ACHN (cell line): ENCODE results near the gene NFATC4.
"Not testable (repeated sequence)": the region's sequence is repeated elsewhere in the genome, so short reads cannot be mapped to it uniquely, and the experiment has no call there.

Experiments used
- DNase-seq: peaks from one replicate; pipeline ENCODE4 v3.0.0-alpha.2; 2015
- in situ Hi-C: cut with HindIII; loops from 2 replicates; pipeline ENCODE4 v1.10.0; 2017; ENCODE audit warnings: low sequenced_read_pairs, low pct_ligation_motif_present, low pct_unique_long_range_greater_than_20kb

NFATC4 gene

DNA sequence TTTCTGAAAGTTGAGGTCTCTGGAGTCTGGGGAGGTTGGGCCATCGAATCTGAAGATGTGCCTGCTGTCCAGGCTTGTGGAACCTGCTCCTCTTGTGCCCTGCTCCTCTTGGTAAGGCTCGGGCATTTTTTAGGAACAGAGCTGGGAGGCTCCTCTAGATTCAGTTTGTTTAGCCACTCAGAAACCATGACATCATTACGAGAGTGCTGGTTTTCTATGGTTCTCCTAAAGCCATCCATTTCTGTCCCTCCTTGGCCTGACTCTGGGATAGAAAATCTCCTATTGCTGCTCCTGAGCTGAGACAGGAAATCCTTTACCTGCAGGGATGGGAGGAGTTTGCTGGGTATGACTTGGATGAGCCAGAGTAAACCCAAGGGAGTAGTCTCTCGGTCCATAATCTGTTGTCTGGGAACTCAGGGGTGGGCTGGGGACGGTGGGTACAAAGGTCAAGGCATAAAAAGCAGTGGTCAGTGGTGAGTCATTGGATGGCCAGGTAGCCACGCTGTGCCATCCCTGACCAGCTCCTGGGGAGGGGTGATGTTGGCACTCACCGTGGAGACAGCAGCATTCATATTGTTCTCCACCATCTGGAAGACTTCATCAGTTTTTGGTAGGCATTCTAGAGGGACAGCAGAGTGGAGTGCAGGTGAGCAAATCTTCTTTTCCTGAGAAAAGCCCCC lies 30.7 kb upstream of the NFATC4 start:
- no peak for DNase-seq
- in situ Hi-C loops = no loop called here

DNA sequence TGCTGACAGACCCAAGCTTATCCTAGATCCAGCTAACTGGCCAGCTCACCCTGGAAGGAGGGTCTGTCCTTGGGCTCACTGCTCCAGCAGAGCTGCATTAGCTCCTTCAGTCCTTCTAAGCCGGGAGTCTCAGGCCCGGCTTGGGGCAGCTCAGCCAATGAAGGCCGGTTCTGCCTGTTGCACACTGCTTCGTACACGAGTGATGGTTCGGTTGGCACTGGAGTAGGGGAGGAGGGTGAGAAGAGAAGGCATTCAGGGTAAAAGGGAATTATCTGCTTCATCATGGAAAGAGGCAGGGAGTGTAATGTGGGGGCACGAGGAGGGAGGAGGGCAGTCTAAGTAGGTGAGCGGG lies 30.2 kb upstream of the NFATC4 start:
- no peak for DNase-seq
- in situ Hi-C loops = no loop called here

DNA sequence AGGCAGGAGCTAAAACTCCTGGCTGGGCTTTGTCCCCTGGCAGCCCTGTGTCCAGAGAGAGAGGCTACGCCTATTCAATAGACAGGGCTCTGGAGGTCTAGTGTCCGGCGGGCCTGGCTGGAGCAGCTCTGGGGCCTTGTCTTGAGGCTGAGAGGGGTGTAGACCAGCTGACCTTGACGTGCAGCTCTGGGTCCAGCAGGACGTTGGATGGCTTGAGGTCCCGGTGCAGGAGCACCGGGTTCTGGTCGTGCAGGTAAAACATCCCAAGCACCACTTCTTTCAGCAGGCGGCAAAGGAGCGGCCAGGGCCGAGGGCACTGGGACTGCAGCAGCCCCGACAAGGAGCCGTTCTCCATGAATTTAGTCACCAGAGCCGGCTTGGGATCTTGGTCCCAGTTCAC lies 29.1 kb upstream of the NFATC4 start:
- no peak for DNase-seq
- in situ Hi-C loops = no loop called here

DNA sequence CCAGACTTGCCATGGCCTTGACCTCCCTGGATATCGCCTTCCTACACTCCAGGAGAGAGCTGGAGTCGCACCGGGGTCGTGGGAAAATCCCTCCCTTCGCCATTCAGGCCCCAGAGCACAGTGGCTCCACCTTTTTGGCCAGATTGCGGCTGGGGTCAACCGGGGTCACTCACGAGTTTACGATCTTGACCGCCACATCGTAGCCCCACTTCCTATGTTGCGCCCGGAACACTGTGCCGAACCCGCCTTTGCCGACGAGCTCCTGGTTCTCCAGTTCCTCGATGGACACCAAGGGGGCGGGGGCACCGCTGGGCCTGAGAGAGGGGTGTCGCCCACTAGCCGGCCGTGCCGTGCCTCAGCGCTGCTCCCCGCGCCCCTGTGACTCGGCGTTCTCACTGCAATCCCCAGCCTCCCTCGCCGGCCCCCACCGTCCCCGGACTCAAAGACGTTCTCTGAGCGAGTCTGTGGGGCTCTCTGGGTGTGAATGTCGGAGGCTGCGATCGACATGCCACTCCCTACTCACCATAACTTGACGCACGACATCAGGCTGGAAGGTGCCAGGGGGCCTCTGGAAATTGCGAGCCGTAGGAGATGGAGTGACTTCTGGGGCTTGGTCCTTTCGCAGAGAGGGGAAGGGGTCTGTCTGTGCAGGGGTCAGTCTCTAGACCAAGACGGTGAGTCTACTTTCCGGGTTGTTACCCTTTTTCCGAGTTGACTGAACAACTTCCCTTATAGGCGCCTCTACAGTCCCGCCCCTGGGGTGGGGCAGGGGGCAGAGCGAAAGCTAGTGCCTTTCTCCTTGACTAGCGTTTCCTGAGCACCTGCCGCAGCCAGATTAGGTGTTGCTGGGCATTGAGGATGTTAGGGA lies 28.5 kb upstream of the NFATC4 start, which contains the start of gene RIPK3:
Gene RIPK3 (minus strand): TSS at position 708 of the 868 bp plus-strand sequence. CDS start 165 bp downstream, at position 543.
- no peak for DNase-seq
- in situ Hi-C loops = no loop called here

DNA sequence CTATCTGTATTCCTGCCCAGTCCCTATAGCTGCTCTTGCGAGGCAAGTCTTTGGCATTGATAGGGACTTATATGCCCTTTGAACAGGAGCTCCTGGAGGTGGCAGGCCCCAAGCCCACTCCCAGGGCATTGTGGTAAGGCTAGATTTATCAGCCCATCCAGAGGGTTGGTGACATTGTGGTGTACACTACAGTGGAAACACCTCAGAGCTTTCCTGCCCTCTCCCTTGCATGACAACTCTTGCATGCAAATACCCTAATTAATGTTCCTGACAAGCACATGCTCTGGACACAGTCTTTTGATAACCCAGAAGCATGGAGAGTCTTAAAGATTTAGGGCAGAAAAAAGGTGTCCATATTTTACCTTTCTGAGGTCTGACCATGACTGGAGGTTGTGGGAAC lies 27.4 kb upstream of the NFATC4 start:
- in situ Hi-C loops = no loop called here
- no peak for DNase-seq

DNA sequence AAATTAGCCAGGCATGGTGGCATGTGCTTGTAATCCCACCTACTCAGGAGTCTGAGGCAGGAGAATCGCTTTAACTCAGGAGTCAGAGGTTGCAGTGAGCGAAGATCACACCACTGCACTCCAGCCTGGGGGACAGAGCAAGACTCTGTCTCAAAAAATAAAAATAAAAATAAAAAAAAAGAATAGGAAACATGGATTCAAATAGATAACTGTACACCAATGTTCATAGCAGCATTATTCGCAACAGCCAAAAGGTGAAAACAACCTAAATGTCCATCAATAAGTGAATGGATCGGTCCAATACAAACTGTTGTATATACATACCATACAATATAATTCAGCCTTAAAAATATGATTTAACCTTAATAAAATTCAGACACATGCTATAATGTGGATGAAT lies 25.1 kb upstream of the NFATC4 start:
- no peak for DNase-seq
- in situ Hi-C loops = no loop called here

DNA sequence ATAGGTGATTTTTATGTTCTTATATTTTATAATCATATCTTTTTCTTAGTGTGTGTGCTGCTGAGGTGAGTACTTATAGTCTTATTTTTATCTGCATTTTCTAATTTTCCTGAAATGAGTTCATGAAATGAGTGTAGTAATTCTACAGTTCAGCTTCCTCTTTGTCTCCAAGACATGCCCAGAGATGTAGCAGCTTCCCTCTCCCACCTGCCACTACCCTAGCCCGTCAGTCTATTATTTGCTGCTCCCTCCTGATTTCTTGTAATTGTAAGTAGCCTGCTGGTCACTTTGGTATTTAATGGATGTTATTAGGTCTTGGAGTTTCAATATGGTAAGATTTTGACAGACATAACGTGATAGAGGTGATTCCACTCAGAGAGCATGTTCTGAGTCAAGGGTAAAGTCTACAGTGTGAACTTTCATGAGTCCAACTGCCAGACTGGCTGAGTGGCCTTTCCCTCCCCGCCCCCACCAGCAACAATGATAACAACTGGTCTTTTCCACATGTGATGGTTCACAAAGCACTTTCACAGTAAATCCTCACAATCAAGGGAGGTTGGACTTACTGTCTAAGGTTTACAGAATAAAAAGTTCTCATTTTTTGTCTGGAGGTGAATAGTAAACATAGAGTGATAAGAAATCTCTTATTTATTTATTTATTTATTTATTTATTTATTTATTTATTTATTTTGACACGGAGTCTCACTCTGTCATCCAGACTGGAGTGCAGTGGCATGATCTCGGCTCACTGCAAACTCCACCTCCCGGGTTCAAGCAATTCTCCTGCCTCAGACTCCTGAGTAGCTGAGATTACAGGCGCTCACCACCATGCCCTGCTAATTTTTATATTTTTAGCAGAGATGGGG lies 24.0 kb upstream of the NFATC4 start:
- in situ Hi-C loops = no loop called here
- DNase-seq = no peak

DNA sequence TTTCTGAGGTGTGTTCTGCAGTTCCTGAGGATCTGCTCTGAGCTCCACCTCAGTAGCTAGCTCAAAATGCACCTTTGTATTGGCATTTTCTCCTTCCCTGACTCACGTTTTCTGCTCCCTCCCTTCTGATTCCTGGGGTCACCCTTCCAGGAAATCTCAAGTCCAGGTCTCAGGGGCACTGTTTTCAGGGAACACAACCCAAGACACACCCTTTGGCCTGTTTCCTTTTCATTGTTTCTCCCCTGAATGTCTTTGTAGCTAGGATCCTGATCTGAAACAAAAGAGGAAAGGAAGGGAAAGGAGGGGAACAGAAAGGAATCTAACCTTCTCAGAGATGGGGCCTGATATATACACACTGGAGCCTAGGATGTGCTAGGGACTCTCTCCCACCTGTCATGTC lies 20.9 kb upstream of the NFATC4 start:
- in situ Hi-C loops = no loop called here
- DNase-seq = no peak

DNA sequence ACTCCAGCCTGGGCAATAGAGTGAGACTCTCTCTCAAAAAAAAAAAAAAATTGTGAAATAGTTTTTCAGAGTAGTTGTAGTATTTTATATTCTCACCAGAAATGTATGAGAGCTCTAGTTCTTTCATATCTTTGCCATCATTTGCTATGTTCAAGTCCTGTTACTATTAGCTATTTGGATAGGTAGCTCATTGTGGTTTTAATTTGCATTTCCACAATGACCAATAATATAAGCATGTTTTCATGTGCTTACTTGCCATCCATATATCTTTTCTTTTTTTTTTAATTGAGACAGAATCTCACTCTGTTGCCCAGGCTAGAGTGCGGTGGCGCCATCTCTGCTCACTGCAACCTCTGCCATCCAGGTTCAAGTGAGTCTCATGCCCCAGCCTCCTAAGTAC lies 19.8 kb upstream of the NFATC4 start:
- in situ Hi-C loops = no loop called here

DNA sequence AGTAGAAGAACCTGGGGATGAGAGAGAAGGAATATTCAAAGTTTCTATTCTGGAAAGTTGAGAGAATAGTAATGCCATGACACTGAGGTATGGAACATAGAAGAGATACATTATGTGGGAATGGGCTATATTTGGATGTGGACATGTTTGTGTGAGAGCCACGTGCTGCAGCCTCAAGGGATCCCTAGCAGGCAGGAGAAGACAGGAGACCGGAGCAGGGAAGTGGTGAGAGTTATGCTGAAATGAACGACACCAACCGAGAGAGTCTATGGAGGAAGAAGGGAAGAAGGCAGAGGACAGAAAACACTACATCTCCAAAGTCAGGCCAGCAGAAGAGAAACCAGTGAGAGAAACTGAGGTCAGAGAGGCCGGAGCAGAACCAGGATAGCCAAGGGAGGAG lies 18.2 kb upstream of the NFATC4 start:
- in situ Hi-C loops = no loop called here
- DNase-seq = no peak

More for the DNA sequence above, 19.8 kb upstream of the NFATC4 start:
- no peak for DNase-seq

DNA sequence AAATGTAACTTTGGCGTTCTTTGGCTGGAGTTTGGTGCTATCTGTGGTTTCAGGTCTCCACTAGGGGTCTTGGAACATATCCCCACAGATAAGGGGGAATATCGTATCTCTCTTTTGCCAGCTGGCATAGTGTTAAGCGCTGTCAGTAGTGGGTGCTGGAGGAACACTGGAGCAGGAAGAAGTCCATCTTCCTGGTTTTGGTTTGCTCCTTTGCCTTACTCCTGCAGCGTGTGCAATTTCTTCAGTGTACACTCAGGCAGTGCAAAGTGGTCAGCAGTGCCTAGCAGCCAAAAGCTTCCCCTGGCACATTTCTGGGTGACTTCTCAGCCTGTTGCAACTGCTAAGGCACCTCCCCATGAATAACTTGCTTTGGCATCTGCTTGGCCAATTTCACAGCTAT lies 16.5 kb upstream of the NFATC4 start:
- in situ Hi-C loops = no loop called here
- DNase-seq = no peak

DNA sequence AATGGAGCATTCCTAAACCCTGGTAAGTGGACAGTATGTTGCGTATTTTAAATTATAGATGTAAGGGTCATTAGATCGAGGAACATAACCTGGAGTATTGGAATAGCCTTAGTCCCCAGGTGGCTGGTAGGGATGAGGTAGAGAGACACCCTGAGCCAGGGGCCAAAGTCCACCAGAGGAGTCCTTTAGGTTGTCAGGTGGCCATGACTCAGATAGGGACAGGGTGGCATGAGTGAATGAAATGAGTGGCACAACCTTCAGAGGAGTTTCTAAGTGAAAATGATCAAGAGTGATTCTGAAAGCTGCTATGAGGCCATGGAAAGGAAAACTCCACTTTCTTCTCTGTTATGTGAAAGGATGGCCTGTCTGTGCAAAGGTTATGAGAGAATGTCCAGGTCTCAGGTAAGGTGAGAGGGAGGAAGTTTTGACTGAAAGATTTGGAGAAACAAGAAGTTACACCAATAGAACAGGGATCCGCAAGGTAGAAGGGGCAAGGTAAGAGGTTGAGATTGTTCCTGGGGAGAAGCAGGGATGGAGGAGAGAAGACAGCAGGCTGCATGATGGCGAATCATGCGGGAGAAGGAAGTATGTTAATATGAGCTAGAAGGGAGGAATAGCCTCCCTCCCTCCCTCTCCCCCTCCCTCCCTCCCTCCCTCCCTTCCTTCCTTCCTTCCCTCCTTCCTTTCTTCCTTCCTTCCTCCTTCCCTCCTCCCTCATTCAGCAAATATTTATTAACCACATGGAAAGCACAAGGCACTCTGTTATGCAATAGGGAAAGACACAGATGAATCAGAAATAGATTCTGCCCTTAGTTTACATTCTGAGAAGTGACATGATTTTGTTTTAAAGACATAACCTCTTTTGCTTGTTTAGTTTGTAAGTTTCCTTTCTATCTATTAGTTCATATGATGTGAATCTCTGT lies 14.2 kb upstream of the NFATC4 start:
- in situ Hi-C loops = no loop called here
- no peak for DNase-seq

DNA sequence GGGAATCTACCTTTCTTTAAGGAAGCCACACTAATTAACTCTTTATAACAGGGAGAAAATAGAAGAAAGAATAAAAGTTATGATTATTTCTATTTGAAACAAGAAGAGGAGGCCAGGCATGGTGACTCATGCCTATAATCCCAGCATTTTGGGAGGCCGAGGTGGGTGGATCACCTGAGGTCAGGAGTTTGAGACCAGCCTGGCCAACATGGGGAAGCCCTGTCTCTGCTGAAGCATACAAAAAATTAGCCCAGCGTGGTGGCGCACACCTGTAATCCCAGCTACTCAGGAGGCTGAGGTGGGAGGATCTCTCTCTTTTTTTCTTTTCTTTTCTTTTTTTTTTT lies 13.5 kb upstream of the NFATC4 start:
- in situ Hi-C loops, DNase-seq: not testable (repeated sequence)

DNA sequence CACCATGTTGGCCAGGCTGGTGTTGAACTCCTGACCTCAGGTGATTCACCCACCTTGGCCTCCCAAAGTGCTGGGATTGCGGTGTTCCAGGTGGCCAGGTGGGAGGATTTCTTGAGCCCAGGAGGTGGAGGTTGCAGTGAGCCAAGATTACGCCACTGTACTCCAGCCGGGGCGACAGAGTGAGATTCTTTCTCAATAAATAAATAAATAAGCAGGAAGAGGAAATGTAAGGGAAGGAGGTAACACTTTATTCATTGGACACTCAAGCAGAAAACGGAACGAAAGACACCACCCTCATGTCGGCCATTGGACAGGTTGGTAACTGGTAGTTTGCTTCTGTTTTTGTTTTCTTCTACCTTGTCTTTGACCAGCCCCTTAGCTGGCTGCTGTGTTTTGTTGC lies 13.0 kb upstream of the NFATC4 start:
- in situ Hi-C loops = no loop called here
- DNase-seq = no peak

DNA sequence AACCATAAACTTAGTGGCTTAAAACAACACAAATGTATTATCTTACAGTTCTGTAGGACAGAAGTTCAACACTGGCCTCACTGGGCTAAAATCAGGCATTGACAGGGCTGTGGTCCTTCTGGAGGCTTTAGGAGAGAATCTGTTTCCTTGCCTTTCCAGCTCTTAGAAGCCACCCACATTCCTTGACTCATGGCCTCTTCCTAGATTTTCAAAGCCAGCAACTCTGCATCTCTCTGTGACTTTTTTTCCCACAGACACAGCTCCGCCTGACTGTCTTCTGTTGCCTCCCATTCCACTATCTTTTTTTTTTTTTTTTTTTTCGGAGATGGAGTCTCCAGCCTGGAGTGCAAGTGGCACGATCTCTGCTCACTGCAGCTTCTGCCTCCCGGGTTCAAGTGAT lies 11.8 kb upstream of the NFATC4 start:
- DNase-seq = no peak
- in situ Hi-C loops = no loop called here

DNA sequence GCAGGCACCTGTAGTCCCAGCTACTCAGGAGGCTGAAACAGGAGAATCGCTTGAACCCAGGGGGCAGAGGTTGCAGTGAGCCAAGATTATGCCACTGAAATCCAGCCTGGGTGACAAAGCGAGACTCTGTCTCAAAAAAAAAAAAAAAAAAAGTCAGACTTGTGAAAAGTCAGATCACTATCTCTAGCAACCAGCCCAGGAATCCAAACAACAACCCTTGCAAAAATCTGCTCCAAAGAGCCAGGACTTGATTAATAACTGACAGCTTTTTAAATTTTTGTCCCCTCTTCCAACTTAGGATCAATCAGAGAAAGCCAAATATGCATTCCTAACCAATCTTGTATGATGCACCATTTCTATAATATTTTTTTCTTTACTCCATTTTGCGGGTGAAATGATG lies 7.7 kb upstream of the NFATC4 start:
- in situ Hi-C loops = no loop called here

DNA sequence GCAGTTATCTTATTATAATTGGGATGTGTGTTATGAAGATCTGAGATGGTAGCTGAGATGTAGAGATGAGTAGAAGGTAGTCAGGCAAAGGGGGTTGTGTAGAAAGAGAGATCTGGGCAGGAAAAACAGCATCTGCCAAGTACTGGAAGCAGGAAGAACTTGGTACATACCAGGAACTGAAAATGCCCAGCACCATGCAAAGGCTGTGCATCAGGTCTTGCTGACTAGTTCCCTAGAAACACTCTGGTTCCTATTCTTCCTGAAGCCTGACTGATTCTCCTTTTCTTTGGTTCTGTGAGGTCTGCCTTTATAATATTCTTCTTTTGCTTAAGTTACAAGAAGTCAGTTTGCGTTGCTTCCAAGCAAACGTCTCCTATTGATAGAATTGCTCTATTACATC lies 6.7 kb upstream of the NFATC4 start:
- in situ Hi-C loops = no loop called here
- no peak for DNase-seq

More for the DNA sequence above, 7.7 kb upstream of the NFATC4 start:
- no peak for DNase-seq

DNA sequence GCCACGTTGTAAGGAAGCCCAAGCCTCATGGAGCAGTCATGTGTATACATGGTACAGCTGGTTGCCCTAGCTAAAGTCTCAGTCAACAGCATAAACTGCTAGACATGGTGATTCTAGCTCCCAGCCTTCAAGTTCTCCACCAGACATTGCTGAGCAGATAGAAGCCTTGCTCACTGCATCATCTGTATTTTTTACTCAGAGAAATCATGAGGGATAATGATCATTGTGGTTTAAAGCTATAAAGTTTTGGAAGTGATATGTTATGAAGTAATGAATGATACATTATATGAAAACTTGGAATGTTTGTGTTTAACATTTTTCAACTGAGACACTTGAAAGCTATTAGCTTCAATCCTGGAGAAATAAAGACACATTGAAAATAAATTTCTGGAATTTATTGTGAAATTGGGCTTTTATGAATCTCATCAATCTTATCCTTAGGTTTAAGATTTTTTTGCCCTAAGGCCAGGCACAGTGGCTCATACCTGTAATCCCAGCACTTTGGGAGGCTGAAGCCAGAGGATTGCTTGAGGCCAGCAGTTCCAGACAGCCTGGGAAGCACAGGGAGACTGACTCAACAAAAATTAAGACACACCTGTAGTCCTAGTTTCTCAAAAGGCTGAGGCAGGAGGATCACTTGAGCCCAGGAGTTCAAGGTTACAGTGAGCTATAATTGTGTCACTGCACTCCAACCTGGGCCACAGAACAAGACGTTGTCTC lies 5.6 kb upstream of the NFATC4 start:
- in situ Hi-C loops = no loop called here
- no peak for DNase-seq
